ENCODE results near the gene CDC14C.

The CDC14C gene

DNA sequence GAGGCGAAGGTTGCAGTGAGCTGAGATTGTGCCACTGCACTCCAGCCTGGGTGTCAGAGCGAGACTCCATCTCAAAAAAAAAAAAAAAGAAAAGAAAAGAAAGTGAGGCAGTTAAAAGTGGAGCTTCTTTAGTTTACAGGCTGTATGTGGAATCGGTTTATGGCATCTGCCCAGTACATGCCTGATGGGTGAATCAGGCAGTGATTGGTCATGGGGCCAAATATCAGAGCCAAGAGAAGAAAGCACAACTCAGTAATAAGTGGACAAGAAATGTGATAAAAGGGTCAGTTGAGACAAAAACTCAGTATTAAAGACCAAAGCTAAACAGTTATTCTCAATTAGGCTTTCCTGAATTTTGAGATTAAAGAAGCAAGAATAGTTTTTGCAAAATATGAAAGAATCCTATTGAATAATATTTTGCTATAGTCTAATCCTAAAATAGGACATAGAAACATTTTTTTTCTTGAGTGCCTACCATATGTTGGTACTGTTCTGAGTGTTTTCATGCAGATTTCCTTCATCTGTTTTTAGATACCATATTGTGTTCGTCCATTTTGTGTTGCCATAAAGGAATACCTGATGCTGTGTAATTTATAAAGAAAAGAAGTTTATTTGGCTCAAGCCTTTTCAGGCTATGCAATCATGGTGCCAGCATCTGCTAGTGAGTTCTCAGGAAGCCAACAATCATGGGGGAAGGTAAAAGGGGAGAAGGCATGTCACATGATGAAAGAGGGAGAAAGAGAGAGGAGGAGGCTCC lies 14.4 kb downstream of the CDC14C start:
- H3K4me3 Mint-ChIP-seq = no peak overlapping the region
- no peaks in the 10 kb centered on the region for H3K4me1 Mint-ChIP-seq (ENCODE audit: low read depth)
- H3K9me3 Mint-ChIP-seq = no peaks in the 10 kb centered on the region
- H3K36me3 Mint-ChIP-seq (ENCODE audit: low read depth) = no peaks in the 10 kb centered on the region
- H3K27me3 Mint-ChIP-seq (ENCODE audit: low read depth) = no peaks in the 10 kb centered on the region
- no peak overlapping the region for H3K27ac Mint-ChIP-seq

DNA sequence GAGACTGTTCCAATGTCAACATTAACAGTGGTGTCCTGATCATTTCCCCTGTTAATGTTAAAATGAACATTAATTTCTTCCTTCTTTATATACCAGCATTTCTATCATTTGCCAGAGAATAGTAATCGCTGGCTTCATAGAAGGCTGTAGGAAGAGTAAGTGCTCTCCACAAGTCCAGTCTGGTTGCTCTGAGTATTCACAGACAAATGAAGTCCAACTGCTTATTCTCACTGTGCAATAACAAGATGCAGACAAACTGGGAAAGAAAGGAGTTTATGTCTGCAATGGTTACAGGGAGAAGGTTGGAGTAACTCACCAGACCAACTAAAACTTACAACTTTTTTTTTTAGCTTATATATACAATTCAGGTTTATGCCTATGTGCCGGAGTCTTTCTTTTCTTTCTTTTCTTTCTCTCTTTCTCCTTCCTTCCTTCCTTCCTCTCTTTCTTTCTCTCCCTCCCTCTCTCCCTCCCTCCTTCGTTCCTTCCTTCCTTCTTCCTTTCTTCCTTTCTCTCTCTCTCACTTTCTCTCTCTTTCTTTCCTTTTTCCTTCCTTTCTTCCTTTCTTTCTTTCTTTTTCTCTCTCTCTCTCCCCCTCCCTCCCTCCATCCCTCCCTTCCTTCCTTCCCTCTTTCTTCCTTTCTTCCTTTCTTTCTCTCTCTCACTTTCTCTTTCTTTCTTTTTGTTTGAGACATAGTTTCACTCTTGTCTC lies 19.1 kb downstream of the CDC14C start:
- no peaks in the 10 kb centered on the region for H3K36me3 Mint-ChIP-seq (ENCODE audit: low read depth)
- H3K9me3 Mint-ChIP-seq = peaks cover 7% of the 10 kb centered on the region
- no peak overlapping the region for H3K4me3 Mint-ChIP-seq
- no peaks in the 10 kb centered on the region for H3K27me3 Mint-ChIP-seq (ENCODE audit: low read depth)
- H3K4me1 Mint-ChIP-seq (ENCODE audit: low read depth) = no peaks in the 10 kb centered on the region
- no peak overlapping the region for H3K27ac Mint-ChIP-seq

DNA sequence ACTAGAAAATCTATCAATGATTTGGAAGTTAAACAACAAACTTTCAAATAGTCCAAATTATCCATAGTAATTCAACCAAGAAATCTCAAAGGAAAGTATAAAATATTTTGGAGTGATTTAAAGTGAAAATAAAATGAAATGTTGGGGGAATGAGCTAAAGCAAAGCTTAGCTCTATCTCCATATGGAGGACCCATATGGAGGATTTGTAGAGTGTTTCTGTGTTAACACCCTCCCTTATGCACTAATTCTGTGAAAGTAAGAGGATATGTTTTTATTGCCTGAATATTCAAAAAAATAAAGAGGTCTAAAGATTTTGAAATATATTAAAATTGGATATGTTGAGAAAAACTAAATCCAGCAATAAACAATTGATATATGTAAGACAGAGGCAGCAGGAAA lies 31.6 kb downstream of the CDC14C start:
- H3K9me3 Mint-ChIP-seq = peaks cover 3% of the 10 kb centered on the region
- H3K36me3 Mint-ChIP-seq (ENCODE audit: low read depth) = no peaks in the 10 kb centered on the region
- H3K27me3 Mint-ChIP-seq (ENCODE audit: low read depth) = no peaks in the 10 kb centered on the region
- H3K4me3 Mint-ChIP-seq = no peak overlapping the region
- H3K27ac Mint-ChIP-seq = no peak overlapping the region
- H3K4me1 Mint-ChIP-seq (ENCODE audit: low read depth) = no peaks in the 10 kb centered on the region

GRCh38 chr7:48959676-48960075 lies 35.3 kb downstream of the CDC14C start:
- H3K4me1 Mint-ChIP-seq (ENCODE audit: low read depth) = no peaks in the 10 kb centered on the region
- no peaks in the 10 kb centered on the region for H3K36me3 Mint-ChIP-seq (ENCODE audit: low read depth)
- no peak overlapping the region for H3K4me3 Mint-ChIP-seq
- H3K9me3 Mint-ChIP-seq = no peaks in the 10 kb centered on the region
- H3K27me3 Mint-ChIP-seq (ENCODE audit: low read depth) = no peaks in the 10 kb centered on the region
- H3K27ac Mint-ChIP-seq = no peak overlapping the region

- no peaks in the 10 kb centered on the region for H3K27me3 Mint-ChIP-seq (ENCODE audit: low read depth)
- H3K27ac Mint-ChIP-seq = no peak overlapping the region
- H3K4me1 Mint-ChIP-seq (ENCODE audit: low read depth) = no peaks in the 10 kb centered on the region
- no peaks in the 10 kb centered on the region for H3K9me3 Mint-ChIP-seq
- no peaks in the 10 kb centered on the region for H3K36me3 Mint-ChIP-seq (ENCODE audit: low read depth)
- H3K4me3 Mint-ChIP-seq = no peak overlapping the region
Observed at GRCh38 chr7:48962821-48963505, 38.6 kb downstream of the CDC14C start.

- Mint-ChIP-seq H3K4me1 (ENCODE audit: low read depth) (no peaks in the 10 kb centered on the region), H3K36me3 (ENCODE audit: low read depth) (no peaks in the 10 kb centered on the region), H3K4me3 (no peak overlapping the region), H3K27me3 (ENCODE audit: low read depth) (no peaks in the 10 kb centered on the region), H3K27ac (no peak overlapping the region), H3K9me3 (no peaks in the 10 kb centered on the region)
Observed at GRCh38 chr7:48964074-48964473, 39.7 kb downstream of the CDC14C start.

DNA sequence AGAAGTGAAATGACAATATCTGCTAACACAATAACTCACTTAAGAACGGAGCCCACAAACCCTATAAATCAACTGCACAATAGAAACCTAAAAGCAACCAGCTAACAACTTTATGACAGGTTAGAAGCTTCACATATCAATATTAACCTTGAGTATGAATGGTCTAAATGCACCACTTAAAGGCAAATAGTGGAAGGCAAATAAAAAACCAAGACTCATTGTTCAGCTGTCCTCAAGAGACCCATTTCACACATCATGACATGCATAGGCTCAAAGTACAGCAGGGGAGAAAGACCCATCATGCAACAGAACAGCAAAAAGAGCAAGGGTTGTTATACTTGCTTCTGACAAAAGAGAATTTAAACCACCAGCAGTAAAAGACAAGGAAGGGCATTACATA lies 46.8 kb downstream of the CDC14C start:
- Mint-ChIP-seq H3K27ac (no peak overlapping the region), H3K4me3 (no peak overlapping the region), H3K9me3 (no peaks in the 10 kb centered on the region), H3K4me1 (ENCODE audit: low read depth) (no peaks in the 10 kb centered on the region), H3K36me3 (ENCODE audit: low read depth) (no peaks in the 10 kb centered on the region), H3K27me3 (ENCODE audit: low read depth) (no peaks in the 10 kb centered on the region)

GRCh38 chr7:48976253-48976652 lies 51.9 kb downstream of the CDC14C start:
- H3K9me3 Mint-ChIP-seq = no peaks in the 10 kb centered on the region
- no peaks in the 10 kb centered on the region for H3K36me3 Mint-ChIP-seq (ENCODE audit: low read depth)
- H3K27me3 Mint-ChIP-seq (ENCODE audit: low read depth) = no peaks in the 10 kb centered on the region
- H3K4me3 Mint-ChIP-seq = no peak overlapping the region
- no peaks in the 10 kb centered on the region for H3K4me1 Mint-ChIP-seq (ENCODE audit: low read depth)
- H3K27ac Mint-ChIP-seq = no peak overlapping the region

GRCh38 chr7:48976850-48977249 lies 52.5 kb downstream of the CDC14C start:
- Mint-ChIP-seq H3K4me1 (ENCODE audit: low read depth) (no peaks in the 10 kb centered on the region), H3K27ac (no peak overlapping the region), H3K27me3 (ENCODE audit: low read depth) (no peaks in the 10 kb centered on the region), H3K36me3 (ENCODE audit: low read depth) (no peaks in the 10 kb centered on the region), H3K9me3 (no peaks in the 10 kb centered on the region), H3K4me3 (no peak overlapping the region)

Measured in T-helper 1 cell treated with Interleukin-12 subunit alpha and Interleukin-12 subunit beta and Interleukin-4 antibody, amounts not matched to agents 30 μg/mL and 1 μg/mL, for 36 hours (primary cell).